Nasal cavity respiratory epithelium epithelial cell of viscerocranial mucosa (primary cell): Measurements from ENCODE around the gene SPRY4. TPM values are rescaled to one million over a fixed set of nuclear protein-coding genes. Genes with fewer than 3 reads are reported as not detected.

ENCODE experiments used
- total RNA-seq: library from RNA; depleted of rRNA; stranded (reverse); fragments of >200 nt; gene quantifications from 2 replicates; pipeline ENCODE4 v1.2.3, GENCODE V29; 2014

SPRY4 gene, protein sequence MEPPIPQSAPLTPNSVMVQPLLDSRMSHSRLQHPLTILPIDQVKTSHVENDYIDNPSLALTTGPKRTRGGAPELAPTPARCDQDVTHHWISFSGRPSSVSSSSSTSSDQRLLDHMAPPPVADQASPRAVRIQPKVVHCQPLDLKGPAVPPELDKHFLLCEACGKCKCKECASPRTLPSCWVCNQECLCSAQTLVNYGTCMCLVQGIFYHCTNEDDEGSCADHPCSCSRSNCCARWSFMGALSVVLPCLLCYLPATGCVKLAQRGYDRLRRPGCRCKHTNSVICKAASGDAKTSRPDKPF
- 5.0 and 5.5 TPM in 2 replicates for total RNA-seq

DNA sequence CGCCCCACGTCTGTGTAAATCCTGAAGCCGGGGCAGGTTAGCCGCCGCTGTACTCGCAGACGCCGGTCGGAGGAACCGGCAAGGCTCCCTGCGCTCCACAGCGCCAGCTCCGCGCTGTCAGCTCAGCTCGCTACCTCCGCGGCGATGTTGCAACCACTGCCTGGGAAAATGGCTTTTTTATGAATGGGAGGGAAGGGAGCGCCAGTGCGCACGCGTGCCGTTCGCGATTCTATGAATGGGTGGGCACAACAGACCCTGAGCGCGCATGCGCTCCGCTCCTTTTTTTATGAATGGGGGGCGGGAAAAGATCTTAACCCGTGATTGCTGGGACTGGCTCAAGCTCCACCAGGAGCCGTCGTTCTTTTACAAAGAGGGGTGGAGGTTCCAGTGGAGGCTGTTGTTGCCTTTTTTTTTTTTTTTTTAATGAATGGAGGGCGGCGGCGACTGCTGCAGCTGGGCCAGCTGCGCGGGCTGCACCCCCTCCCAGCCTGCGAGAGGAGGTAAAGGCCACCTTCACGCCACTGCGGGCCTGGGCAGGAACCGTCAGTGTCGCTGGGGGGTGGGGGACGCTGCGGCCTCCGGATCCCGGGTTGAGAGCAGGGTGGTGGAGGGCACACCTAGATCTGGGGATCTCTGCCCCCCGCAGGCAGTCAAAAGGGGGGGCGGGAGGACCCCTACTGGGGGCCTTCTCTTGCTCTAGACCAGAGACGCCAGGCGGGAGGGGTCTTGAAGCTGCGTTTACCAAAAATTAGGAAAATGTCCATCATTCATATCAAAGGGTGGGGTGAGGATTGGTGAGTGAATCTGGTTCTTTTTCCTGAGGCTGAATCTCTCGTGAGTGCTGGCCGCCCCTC, at the start of gene SPRY4:
Gene SPRY4 (minus strand): TSS at position 151 of the 854 bp plus-strand sequence. CDS start 9,913 bp downstream, outside the sequence.

Other genes starting within 250 kb of the SPRY4 start
- 46.8 and 65.0 TPM in 2 replicates for gene NDFIP1, start 216.2 kb downstream of the SPRY4 start, total RNA-seq